MCF 10A (cell line): ENCODE measurements around the gene GPR68. TPM values are rescaled to one million over a fixed set of nuclear protein-coding genes. Genes with fewer than 3 reads are reported as not detected.
A peak's percentile ranks its signal among the peaks of the same experiment; 100 is the strongest.
"Not testable (repeated sequence)": the region's sequence is repeated elsewhere in the genome, so short reads cannot be mapped to it uniquely, and the experiment has no call there.

ENCODE experiments used
- BruUV-seq: library from RNA; stranded (reverse); fragments of 400-500 nt; replicated peaks from 2 replicates; lab custom pipeline; 2021; lab: Mats Ljungman, UMichigan
- CTCF ChIA-PET: fragments of 300-600 bp; sonication (Branson Sonifier 250); formaldehyde crosslinking; extraction: SDS; loops from one replicate; lab custom pipeline; 2021; ENCODE audit warnings: antibody characterized with exemption, inconsistent platforms; lab: Yijun Ruan, JAX
- POLR2A ChIA-PET: fragments of 300-600, 350-650 bp; sonication (Branson Sonifier 250); formaldehyde crosslinking; extraction: SDS; loops from one replicate; lab custom pipeline; 2020; ENCODE audit warnings: antibody characterized with exemption, inconsistent platforms; lab: Yijun Ruan, JAX
- DNase-seq: peaks from one replicate; pipeline ENCODE4 v3.0.0-alpha.2; 2018; ENCODE audit not compliant: unreplicated experiment
- H3K27ac Mint-ChIP-seq: one replicate; pipeline ENCODE4 v1.8.0; 2022; ENCODE audit warnings: mild to moderate bottlenecking, low read depth, mixed read lengths; ENCODE audit not compliant: unreplicated experiment
- H3K27me3 Mint-ChIP-seq: one replicate; pipeline ENCODE4 v1.8.0; 2022; ENCODE audit warnings: mixed read lengths; ENCODE audit not compliant: insufficient read depth, unreplicated experiment
- H3K36me3 Mint-ChIP-seq: one replicate; pipeline ENCODE4 v1.8.0; 2022; ENCODE audit warnings: mild to moderate bottlenecking, moderate library complexity, mixed read lengths; ENCODE audit not compliant: insufficient read depth, unreplicated experiment
- H3K4me1 Mint-ChIP-seq: one replicate; pipeline ENCODE4 v1.8.0; 2022; ENCODE audit warnings: mixed read lengths; ENCODE audit not compliant: insufficient read depth, unreplicated experiment
- H3K4me3 Mint-ChIP-seq: one replicate; pipeline ENCODE4 v1.8.0; 2022; ENCODE audit warnings: mild to moderate bottlenecking, moderate library complexity, mixed read lengths; ENCODE audit not compliant: unreplicated experiment
- H3K9me3 Mint-ChIP-seq: one replicate; pipeline ENCODE4 v1.8.0; 2022; ENCODE audit warnings: mixed read lengths; ENCODE audit not compliant: unreplicated experiment
- intact Hi-C: fragments of 100-400 bp; cut with micrococcal nuclease; formaldehyde crosslinking; loops from 2 replicates; pipeline ENCODE4 v1.14.1; 2022
- total RNA-seq: library from RNA; stranded (reverse); gene quantifications from 2 replicates; pipeline ENCODE4 v1.2.3, GENCODE V29; 2022
- TF ChIP-seq, protein P1 (sequence below): fragments of 200-600 bp; IDR thresholded peaks from one replicate; pipeline ENCODE4 v1.8.0; 2022; ENCODE audit warnings: antibody characterized with exemption, mild to moderate bottlenecking; ENCODE audit not compliant: unreplicated experiment

The GPR68 gene
- total RNA-seq, 1 experiment from 2014 or later = 0.14 TPM

DNA sequence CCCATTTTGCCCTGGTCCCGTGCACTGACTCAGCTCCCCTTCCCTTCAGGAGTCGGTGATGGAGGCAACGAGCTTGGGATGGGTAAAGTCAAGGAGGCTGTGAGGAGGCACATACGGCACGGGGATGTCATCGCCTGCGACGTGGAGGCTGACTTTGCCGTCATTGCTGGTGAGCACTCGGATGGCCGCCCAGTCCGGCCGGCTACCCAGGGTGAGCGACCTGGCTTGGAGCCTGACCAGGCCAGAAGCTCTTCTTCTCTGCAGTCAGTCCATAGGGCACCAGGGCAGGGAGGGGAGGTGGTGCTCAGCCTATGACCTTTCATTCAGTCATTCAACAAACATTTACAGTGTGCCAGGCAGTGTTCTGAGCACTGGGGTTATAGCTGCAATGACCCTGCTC, 39.8 kb downstream of the GPR68 start:
- Mint-ChIP-seq H3K4me1 (no peaks in the 10 kb centered on the region), H3K4me3 (no peak overlapping the region), H3K36me3 (peaks cover 33% of the 10 kb centered on the region), H3K9me3 (peaks cover 7% of the 10 kb centered on the region), H3K27ac (peak overlapping the region; percentile 36), H3K27me3 (no peaks in the 10 kb centered on the region)
- TF ChIP-seq, protein P1, sequence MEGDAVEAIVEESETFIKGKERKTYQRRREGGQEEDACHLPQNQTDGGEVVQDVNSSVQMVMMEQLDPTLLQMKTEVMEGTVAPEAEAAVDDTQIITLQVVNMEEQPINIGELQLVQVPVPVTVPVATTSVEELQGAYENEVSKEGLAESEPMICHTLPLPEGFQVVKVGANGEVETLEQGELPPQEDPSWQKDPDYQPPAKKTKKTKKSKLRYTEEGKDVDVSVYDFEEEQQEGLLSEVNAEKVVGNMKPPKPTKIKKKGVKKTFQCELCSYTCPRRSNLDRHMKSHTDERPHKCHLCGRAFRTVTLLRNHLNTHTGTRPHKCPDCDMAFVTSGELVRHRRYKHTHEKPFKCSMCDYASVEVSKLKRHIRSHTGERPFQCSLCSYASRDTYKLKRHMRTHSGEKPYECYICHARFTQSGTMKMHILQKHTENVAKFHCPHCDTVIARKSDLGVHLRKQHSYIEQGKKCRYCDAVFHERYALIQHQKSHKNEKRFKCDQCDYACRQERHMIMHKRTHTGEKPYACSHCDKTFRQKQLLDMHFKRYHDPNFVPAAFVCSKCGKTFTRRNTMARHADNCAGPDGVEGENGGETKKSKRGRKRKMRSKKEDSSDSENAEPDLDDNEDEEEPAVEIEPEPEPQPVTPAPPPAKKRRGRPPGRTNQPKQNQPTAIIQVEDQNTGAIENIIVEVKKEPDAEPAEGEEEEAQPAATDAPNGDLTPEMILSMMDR = no peak
- no peak for DNase-seq
- no TSS peak for BruUV-seq
- CTCF ChIA-PET = interaction anchor here (0.5 to 1.3 kb wide), 2 partner anchors 28 to 802 kb away, joined by 3 read pairs; no protein-coding TSS in a partner anchor
- intact Hi-C loops = no loop called here
- POLR2A ChIA-PET = interaction anchor here (0.7 kb wide), 1 partner anchor 46 kb away, joined by 3 read pairs; no protein-coding TSS in a partner anchor

GRCh38 chr14:91202234-91202974, 42.1 kb downstream of the GPR68 start:
- no peak for DNase-seq
- intact Hi-C loops = no loop called here
- ChIA-PET CTCF (interaction anchor here (0.6 to 1.3 kb wide), 4 partner anchors 9 to 555 kb away, joined by 3 read pairs; no protein-coding TSS in a partner anchor), POLR2A (interaction anchor here (0.8 kb wide), 1 partner anchor 233 kb away, joined by 3 read pairs; no protein-coding TSS in a partner anchor)
- Mint-ChIP-seq H3K27me3 (no peaks in the 10 kb centered on the region), H3K4me1 (no peaks in the 10 kb centered on the region), H3K27ac (no peak overlapping the region), H3K9me3 (peaks cover 7% of the 10 kb centered on the region), H3K4me3 (no peak overlapping the region), H3K36me3 (peaks cover 26% of the 10 kb centered on the region)
- BruUV-seq = no TSS peak
- TF ChIP-seq, protein P1 = no peak

DNA sequence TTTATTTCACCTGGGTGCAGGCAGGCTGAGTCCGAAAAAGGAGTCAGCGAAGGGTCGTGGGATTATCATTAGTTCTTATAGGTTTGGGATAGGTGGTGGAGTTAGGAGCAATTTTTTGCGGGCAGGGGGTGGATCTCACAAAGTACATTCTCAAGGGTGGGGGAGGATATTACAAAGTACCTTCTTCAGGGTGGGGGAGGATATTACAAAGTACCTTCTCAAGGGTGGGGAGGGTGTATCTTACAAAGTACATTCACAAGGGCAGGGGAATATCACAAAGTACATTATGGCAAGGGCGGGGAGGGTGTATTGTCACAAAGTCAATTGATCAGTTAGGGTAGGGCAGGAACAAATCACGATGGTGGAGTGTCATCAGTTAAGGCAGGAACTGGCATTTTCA, 43.7 kb downstream of the GPR68 start:
- H3K4me3 Mint-ChIP-seq, POLR2A ChIA-PET, DNase-seq, intact Hi-C loops, H3K27me3 Mint-ChIP-seq, H3K9me3 Mint-ChIP-seq, H3K4me1 Mint-ChIP-seq, BruUV-seq: not testable (repeated sequence)
- H3K27ac Mint-ChIP-seq = peak overlapping the region; percentile 54
- CTCF ChIA-PET = interaction anchor here (0.7 kb wide), 1 partner anchor 126 kb away, joined by 3 read pairs; no protein-coding TSS in a partner anchor
- H3K36me3 Mint-ChIP-seq = peaks cover 24% of the 10 kb centered on the region

- Mint-ChIP-seq H3K4me3 (no peak overlapping the region), H3K27ac (no peak overlapping the region), H3K4me1 (no peaks in the 10 kb centered on the region), H3K27me3 (no peaks in the 10 kb centered on the region), H3K9me3 (peaks cover 7% of the 10 kb centered on the region), H3K36me3 (peaks cover 8% of the 10 kb centered on the region)
- TF ChIP-seq, protein P1 = no peak
- no peak for DNase-seq
- intact Hi-C loops = no loop called here
- no TSS peak for BruUV-seq
- ChIA-PET POLR2A (no interaction called here), CTCF (no interaction called here)
Observed at GRCh38 chr14:91197631-91198030, 46.9 kb downstream of the GPR68 start.
